KMS-11 (cell line): ENCODE results near the gene PWP1.

Experiments used
- H2AFZ ChIP-seq: fragments of 200-600 bp; sonication (generic); 2 replicates; pipeline ENCODE4 v1.6.1; 2016; ENCODE audit warnings: antibody characterized with exemption, mixed run types, low read depth
- H3K27ac ChIP-seq: fragments of 200-600 bp; sonication (generic); 2 replicates; pipeline ENCODE4 v1.6.1; 2016; ENCODE audit warnings: mild to moderate bottlenecking, mixed run types
- H3K27me3 ChIP-seq: fragments of 200-600 bp; sonication (generic); 2 replicates; pipeline ENCODE4 v1.6.1; 2017; ENCODE audit warnings: mild to moderate bottlenecking, low read depth, mixed run types, moderate library complexity; ENCODE audit not compliant: insufficient read depth
- H3K36me3 ChIP-seq: fragments of 200-600 bp; sonication (generic); 2 replicates; pipeline ENCODE4 v1.6.1; 2017; ENCODE audit warnings: mild to moderate bottlenecking, mixed run types; ENCODE audit not compliant: insufficient read depth
- H3K4me1 ChIP-seq: fragments of 200-600 bp; sonication (generic); 2 replicates; pipeline ENCODE4 v1.6.1; 2016; ENCODE audit warnings: mild to moderate bottlenecking, low read depth, mixed run types; ENCODE audit not compliant: poor library complexity, severe bottlenecking
- H3K4me2 ChIP-seq: fragments of 200-600 bp; sonication (generic); 2 replicates; pipeline ENCODE4 v1.7.0; 2016; ENCODE audit warnings: mild to moderate bottlenecking, mixed run types
- H3K4me3 ChIP-seq: fragments of 200-600 bp; sonication (generic); IDR thresholded peaks from 2 replicates; pipeline ENCODE4 v1.6.1; 2017; ENCODE audit warnings: low read depth, low read length, mixed read lengths; ENCODE audit not compliant: insufficient read depth
- H3K79me2 ChIP-seq: fragments of 200-600 bp; sonication (generic); 2 replicates; pipeline ENCODE4 v1.6.1; 2016; ENCODE audit warnings: low read depth, mixed run types; ENCODE audit not compliant: insufficient read depth
- H3K9ac ChIP-seq: fragments of 200-600 bp; sonication (generic); 2 replicates; pipeline ENCODE4 v1.6.1; 2016; ENCODE audit warnings: mild to moderate bottlenecking, mixed run types
- H4K20me1 ChIP-seq: fragments of 200-600 bp; sonication (generic); 2 replicates; pipeline ENCODE4 v1.6.1; 2016; ENCODE audit warnings: mild to moderate bottlenecking, mixed run types; ENCODE audit not compliant: insufficient read depth
- TF ChIP-seq, protein P1 (sequence below): fragments of 200-600 bp; sonication (generic); conservative IDR thresholded peaks from 2 replicates; pipeline ENCODE4 v1.6.1; 2017; ENCODE audit warnings: low read depth, mild to moderate bottlenecking, antibody characterized with exemption, low read length, moderate library complexity, mixed read lengths

PWP1 gene

DNA sequence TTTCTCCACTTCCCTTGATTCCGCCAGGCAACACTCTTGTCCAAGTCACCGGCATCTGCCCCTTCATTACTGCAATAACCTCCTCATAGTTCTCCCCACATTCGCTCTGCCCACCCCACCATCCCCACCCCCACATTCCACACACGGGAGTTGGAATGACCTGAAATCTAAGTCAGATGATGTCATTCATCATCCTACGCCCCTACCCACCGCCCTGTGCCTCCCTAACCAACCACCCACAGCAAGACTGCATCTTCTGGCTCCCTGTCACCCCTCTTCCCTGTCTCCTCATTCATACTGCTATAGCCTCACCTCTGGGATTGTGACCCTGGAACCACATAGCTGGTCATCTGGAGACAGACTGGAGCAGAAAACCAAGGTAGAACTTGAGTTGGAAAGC is 7.9 kb upstream of the PWP1 start:
- H3K79me2 ChIP-seq, result no peaks in the 10 kb centered on the region
- no peaks in the 10 kb centered on the region for H3K36me3 ChIP-seq
- H3K4me2 ChIP-seq, result no peak overlapping the region
- H3K27ac ChIP-seq, result no peak overlapping the region
- TF ChIP-seq, protein P1, sequence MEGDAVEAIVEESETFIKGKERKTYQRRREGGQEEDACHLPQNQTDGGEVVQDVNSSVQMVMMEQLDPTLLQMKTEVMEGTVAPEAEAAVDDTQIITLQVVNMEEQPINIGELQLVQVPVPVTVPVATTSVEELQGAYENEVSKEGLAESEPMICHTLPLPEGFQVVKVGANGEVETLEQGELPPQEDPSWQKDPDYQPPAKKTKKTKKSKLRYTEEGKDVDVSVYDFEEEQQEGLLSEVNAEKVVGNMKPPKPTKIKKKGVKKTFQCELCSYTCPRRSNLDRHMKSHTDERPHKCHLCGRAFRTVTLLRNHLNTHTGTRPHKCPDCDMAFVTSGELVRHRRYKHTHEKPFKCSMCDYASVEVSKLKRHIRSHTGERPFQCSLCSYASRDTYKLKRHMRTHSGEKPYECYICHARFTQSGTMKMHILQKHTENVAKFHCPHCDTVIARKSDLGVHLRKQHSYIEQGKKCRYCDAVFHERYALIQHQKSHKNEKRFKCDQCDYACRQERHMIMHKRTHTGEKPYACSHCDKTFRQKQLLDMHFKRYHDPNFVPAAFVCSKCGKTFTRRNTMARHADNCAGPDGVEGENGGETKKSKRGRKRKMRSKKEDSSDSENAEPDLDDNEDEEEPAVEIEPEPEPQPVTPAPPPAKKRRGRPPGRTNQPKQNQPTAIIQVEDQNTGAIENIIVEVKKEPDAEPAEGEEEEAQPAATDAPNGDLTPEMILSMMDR, result no peak
- no peaks in the 10 kb centered on the region for H3K4me1 ChIP-seq
- H4K20me1 ChIP-seq, result no peaks in the 10 kb centered on the region
- H2AFZ ChIP-seq, result no peak overlapping the region
- no peaks in the 10 kb centered on the region for H3K27me3 ChIP-seq
- no peak overlapping the region for H3K4me3 ChIP-seq
- H3K9ac ChIP-seq, result no peak overlapping the region

DNA sequence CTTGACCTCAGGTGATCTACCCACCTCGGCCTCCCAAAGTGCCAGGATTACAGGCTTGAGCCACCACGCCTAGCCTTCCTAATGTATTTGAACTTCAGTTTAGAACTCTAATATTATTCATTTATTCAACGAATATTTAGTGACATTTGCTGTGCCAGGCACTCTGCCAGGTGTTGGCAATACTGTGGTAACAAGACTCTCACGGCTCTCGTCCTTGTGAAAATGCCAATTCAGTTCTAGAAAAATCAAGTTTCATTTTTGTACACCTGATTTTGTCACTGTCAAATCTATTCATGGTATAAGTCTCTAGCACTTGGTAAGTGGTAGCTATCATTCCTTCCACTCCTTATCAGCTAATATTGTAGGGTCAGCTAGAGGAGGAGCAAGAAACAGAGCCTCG is 6.3 kb upstream of the PWP1 start:
- no peaks in the 10 kb centered on the region for H3K36me3 ChIP-seq

DNA sequence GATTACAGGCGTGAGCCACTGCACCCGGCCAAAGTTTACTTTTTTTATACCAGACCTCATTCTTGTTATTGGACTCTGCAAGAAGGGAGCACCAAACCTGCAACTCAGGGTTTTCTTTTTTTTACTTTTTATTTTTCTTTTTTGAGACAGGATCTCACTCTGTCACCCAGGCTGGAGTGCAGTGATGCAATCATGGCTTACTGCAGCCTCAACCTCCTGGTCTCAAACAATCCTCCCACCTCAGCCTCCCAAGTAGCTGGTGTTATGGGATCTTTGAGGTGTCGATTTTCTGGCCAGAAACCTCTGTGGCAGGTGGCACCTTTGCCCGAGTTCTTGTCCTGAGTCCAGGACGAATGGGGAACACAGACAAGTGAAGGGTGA is 4.2 kb upstream of the PWP1 start:
- H3K79me2 ChIP-seq, result peaks cover 5% of the 10 kb centered on the region
- no peak overlapping the region for H3K9ac ChIP-seq
- no peak overlapping the region for H2AFZ ChIP-seq
- no peak overlapping the region for H3K4me2 ChIP-seq
- no peaks in the 10 kb centered on the region for H3K36me3 ChIP-seq
- TF ChIP-seq, protein P1, result no peak
- no peaks in the 10 kb centered on the region for H4K20me1 ChIP-seq
- H3K4me3 ChIP-seq, result no peak overlapping the region
- H3K4me1 ChIP-seq, result peaks cover 6% of the 10 kb centered on the region
- no peaks in the 10 kb centered on the region for H3K27me3 ChIP-seq
- no peak overlapping the region for H3K27ac ChIP-seq

More for the DNA sequence above, 6.3 kb upstream of the PWP1 start:
- H4K20me1 ChIP-seq, result no peaks in the 10 kb centered on the region
- TF ChIP-seq, protein P1, result no peak
- no peaks in the 10 kb centered on the region for H3K79me2 ChIP-seq
- H3K4me3 ChIP-seq, result no peak overlapping the region
- H3K27me3 ChIP-seq, result no peaks in the 10 kb centered on the region
- H3K4me2 ChIP-seq, result no peak overlapping the region
- no peak overlapping the region for H3K9ac ChIP-seq
- peaks cover under 1% of the 10 kb centered on the region for H3K4me1 ChIP-seq
- no peak overlapping the region for H3K27ac ChIP-seq
- H2AFZ ChIP-seq, result no peak overlapping the region

DNA sequence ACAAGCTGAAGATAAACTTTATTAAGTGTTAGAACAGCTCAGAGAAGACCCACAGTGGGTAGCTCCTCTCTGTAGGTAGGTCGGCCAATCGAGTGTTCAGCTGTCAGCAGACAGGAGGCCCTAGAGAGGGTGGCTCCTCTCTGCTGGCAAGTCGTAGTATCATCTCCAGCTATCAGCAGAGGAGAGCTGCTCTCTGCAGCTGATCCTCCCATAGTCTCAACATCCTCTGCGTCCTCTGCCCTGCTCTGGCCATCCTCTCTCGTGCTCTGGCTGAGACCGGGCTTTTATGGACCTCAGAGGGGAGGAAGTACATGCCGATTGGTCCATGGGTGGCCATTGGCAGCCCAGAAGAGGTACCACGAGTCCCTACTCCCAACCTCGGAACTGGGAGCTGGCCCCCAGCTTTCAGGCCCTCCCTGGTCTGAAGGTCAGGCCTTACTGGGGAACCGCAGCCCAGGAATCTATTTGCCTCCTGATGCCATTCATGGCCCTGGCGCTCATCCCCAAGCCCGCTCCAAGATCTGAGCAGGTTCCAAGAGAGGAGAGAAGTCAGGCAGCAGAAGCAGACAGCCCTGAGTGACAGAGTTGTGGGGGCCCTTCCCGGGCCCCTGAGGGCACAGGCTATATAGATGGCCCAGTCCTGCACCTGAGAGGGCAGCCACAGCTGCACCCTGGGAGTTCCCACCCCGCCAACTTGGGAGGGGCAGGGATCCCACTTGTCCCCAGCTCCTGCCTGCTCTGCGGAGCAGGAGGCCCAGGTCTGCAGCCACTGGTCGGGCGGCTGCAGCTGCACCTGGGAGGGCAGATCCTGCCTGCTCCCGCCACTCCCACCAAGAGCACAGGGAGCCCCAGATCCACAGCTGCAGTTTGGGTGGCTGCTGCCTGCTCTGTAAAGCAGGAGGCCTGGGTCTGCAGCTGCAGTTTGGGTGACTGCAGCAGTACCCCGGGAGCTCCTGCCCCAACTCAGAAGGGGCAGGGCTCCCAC is 3.5 kb upstream of the PWP1 start:
- TF ChIP-seq, protein P1, result no peak
- H3K9ac ChIP-seq, result no peak overlapping the region
- H3K27ac ChIP-seq, result no peak overlapping the region
- no peak overlapping the region for H3K4me2 ChIP-seq
- peaks cover 6% of the 10 kb centered on the region for H3K4me1 ChIP-seq
- H2AFZ ChIP-seq, result no peak overlapping the region
- H4K20me1 ChIP-seq, result no peaks in the 10 kb centered on the region
- H3K27me3 ChIP-seq, result no peaks in the 10 kb centered on the region
- peaks cover 12% of the 10 kb centered on the region for H3K79me2 ChIP-seq
- H3K4me3 ChIP-seq, result no peak overlapping the region
- no peaks in the 10 kb centered on the region for H3K36me3 ChIP-seq
